ENCODE results near the gene AFAP1L1.

The AFAP1L1 gene

GRCh38 chr5:149348518-149348917 is 76.9 kb downstream of the AFAP1L1 start:
- no peak for DNase-seq (ENCODE audit: low read depth in 2 of 2)

GRCh38 chr5:149349382-149349781 is 77.7 kb downstream of the AFAP1L1 start:
- DNase-seq (ENCODE audit: low read depth in 2 of 2) = no peak

- no peak for DNase-seq (ENCODE audit: low read depth in 2 of 2)
These were observed 80.5 kb downstream of the AFAP1L1 start for GRCh38 chr5:149352169-149352568.

GRCh38 chr5:149353911-149354310 is 82.3 kb downstream of the AFAP1L1 start:
- DNase-seq (ENCODE audit: low read depth in 2 of 2) = no peak

- no peak for DNase-seq (ENCODE audit: low read depth in 2 of 2)
These were observed 84.0 kb downstream of the AFAP1L1 start for GRCh38 chr5:149355688-149356087.

GRCh38 chr5:149356391-149356790 is 84.7 kb downstream of the AFAP1L1 start:
- no peak for DNase-seq (ENCODE audit: low read depth in 2 of 2)

- peak; percentile 82 to 84 for DNase-seq (ENCODE audit: low read depth in 2 of 2)
These were observed 86.0 kb downstream of the AFAP1L1 start, which contains the start of gene PCYOX1L for GRCh38 chr5:149357370-149358293. TSS of gene PCYOX1L (plus strand) at chr5:149358046. CDS start at chr5:149358069, 23 bp downstream.

- no peak for DNase-seq (ENCODE audit: low read depth in 2 of 2)
These were observed 86.6 kb downstream of the AFAP1L1 start for GRCh38 chr5:149358294-149358651.

GRCh38 chr5:149358868-149359495 is 87.3 kb downstream of the AFAP1L1 start:
- DNase-seq (ENCODE audit: low read depth in 2 of 2) = no peak

- no peak for DNase-seq (ENCODE audit: low read depth in 2 of 2)
These were observed 88.6 kb downstream of the AFAP1L1 start for GRCh38 chr5:149360272-149360671.

GRCh38 chr5:149362541-149362940 is 90.9 kb downstream of the AFAP1L1 start:
- no peak for DNase-seq (ENCODE audit: low read depth in 2 of 2)

GRCh38 chr5:149363358-149363757 is 91.7 kb downstream of the AFAP1L1 start:
- no peak for DNase-seq (ENCODE audit: low read depth in 2 of 2)

GRCh38 chr5:149363936-149364335 is 92.3 kb downstream of the AFAP1L1 start:
- no peak for DNase-seq (ENCODE audit: low read depth in 2 of 2)

GRCh38 chr5:149364719-149365118 is 93.1 kb downstream of the AFAP1L1 start:
- DNase-seq (ENCODE audit: low read depth in 2 of 2) = no peak

- DNase-seq (ENCODE audit: low read depth in 2 of 2) = no peak
These were observed 93.8 kb downstream of the AFAP1L1 start for GRCh38 chr5:149365418-149365817.

- no peak for DNase-seq (ENCODE audit: low read depth in 2 of 2)
These were observed 94.6 kb downstream of the AFAP1L1 start for GRCh38 chr5:149366169-149366729.

GRCh38 chr5:149367249-149367971 is 95.8 kb downstream of the AFAP1L1 start:
- peak; percentile 40 to 42 for DNase-seq (ENCODE audit: low read depth in 2 of 2)

- DNase-seq (ENCODE audit: low read depth in 2 of 2) = no peak
These were observed 96.5 kb downstream of the AFAP1L1 start for GRCh38 chr5:149367972-149368645.

- DNase-seq (ENCODE audit: low read depth in 2 of 2) = no peak
These were observed 99.2 kb downstream of the AFAP1L1 start for GRCh38 chr5:149370878-149371277.

GRCh38 chr5:149371296-149371962 is 99.8 kb downstream of the AFAP1L1 start:
- no peak for DNase-seq (ENCODE audit: low read depth in 2 of 2)

Data from fibroblast of skin of left quadriceps (primary cell).